ENCODE measurements around the gene CD7. TPM values are rescaled to one million over a fixed set of nuclear protein-coding genes. Genes with fewer than 3 reads are reported as not detected.

CD7 gene
- total RNA-seq, 1 donor from 2014 or later: 345 TPM

- Mint-ChIP-seq H3K9me3 (no peaks in the 10 kb centered on the region), H3K4me1 (ENCODE audit: low read depth) (peaks cover 18% of the 10 kb centered on the region), H3K27me3 (ENCODE audit: low read depth) (peaks cover 8% of the 10 kb centered on the region), H3K4me3 (ENCODE audit: low read depth) (no peak overlapping the region), H3K27ac (no peak overlapping the region), H3K36me3 (ENCODE audit: low read depth) (peaks cover 7% of the 10 kb centered on the region)
- DNase-seq (ENCODE audit: low spot score): no peak
- intact Hi-C loops (cut with micrococcal nuclease): no loop called here
These were observed 11.6 kb upstream of the CD7 start for GRCh38 chr17:82328994-82329507.

- Mint-ChIP-seq H3K4me1 (ENCODE audit: low read depth) (peaks cover 22% of the 10 kb centered on the region), H3K36me3 (ENCODE audit: low read depth) (peaks cover 7% of the 10 kb centered on the region), H3K9me3 (no peaks in the 10 kb centered on the region), H3K27me3 (ENCODE audit: low read depth) (peaks cover 8% of the 10 kb centered on the region), H3K27ac (no peak overlapping the region), H3K4me3 (ENCODE audit: low read depth) (no peak overlapping the region)
- intact Hi-C loops (cut with micrococcal nuclease): no loop called here
- no peak for DNase-seq (ENCODE audit: low spot score)
These were observed 11.0 kb upstream of the CD7 start for GRCh38 chr17:82328141-82328993.

DNA sequence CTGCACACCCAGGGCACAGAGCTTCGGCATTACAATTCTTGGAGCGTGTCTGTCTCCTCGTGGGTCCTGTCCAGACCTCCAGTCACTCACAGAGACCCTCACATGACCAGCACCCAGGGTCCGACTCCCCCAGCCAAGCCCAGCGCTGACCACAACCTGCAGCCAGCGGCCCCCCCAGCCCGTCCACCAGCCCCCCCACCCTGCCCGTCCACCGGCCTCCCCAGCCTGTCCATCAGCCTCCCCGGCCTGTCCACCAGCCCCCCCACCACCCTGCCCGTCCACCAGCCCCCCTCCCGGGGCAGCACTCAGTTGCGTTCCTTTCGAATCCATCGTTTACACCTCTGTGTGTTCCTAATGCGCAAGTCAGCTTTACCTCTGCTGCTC is 10.3 kb upstream of the CD7 start:
- DNase-seq (ENCODE audit: low spot score): no peak
- H3K27me3 Mint-ChIP-seq (ENCODE audit: low read depth): peaks cover 5% of the 10 kb centered on the region
- intact Hi-C loops (cut with micrococcal nuclease): no loop called here
- no peaks in the 10 kb centered on the region for H3K9me3 Mint-ChIP-seq
- H3K4me1 Mint-ChIP-seq (ENCODE audit: low read depth): peaks cover 19% of the 10 kb centered on the region
- H3K36me3 Mint-ChIP-seq (ENCODE audit: low read depth): peaks cover 7% of the 10 kb centered on the region
- no peak overlapping the region for H3K27ac Mint-ChIP-seq
- no peak overlapping the region for H3K4me3 Mint-ChIP-seq (ENCODE audit: low read depth)

- DNase-seq (ENCODE audit: low spot score): no peak
- H3K4me1 Mint-ChIP-seq (ENCODE audit: low read depth): peaks cover 18% of the 10 kb centered on the region
- H3K27me3 Mint-ChIP-seq (ENCODE audit: low read depth): peaks cover 4% of the 10 kb centered on the region
- intact Hi-C loops (cut with micrococcal nuclease): no loop called here
- no peak overlapping the region for H3K4me3 Mint-ChIP-seq (ENCODE audit: low read depth)
- H3K27ac Mint-ChIP-seq: no peak overlapping the region
- H3K36me3 Mint-ChIP-seq (ENCODE audit: low read depth): peaks cover 7% of the 10 kb centered on the region
- no peaks in the 10 kb centered on the region for H3K9me3 Mint-ChIP-seq
These were observed 9.9 kb upstream of the CD7 start for GRCh38 chr17:82327289-82327688.

GRCh38 chr17:82325286-82326180 is 8.1 kb upstream of the CD7 start:
- Mint-ChIP-seq H3K9me3 (no peaks in the 10 kb centered on the region), H3K36me3 (ENCODE audit: low read depth) (peaks cover 10% of the 10 kb centered on the region), H3K4me1 (ENCODE audit: low read depth) (peaks cover 28% of the 10 kb centered on the region), H3K27ac (no peak overlapping the region), H3K4me3 (ENCODE audit: low read depth) (no peak overlapping the region), H3K27me3 (ENCODE audit: low read depth) (no peaks in the 10 kb centered on the region)
- DNase-seq (ENCODE audit: low spot score): no peak
- intact Hi-C loops (cut with micrococcal nuclease): no loop called here

GRCh38 chr17:82324566-82325285 is 7.3 kb upstream of the CD7 start:
- H3K36me3 Mint-ChIP-seq (ENCODE audit: low read depth): peaks cover 10% of the 10 kb centered on the region
- H3K9me3 Mint-ChIP-seq: no peaks in the 10 kb centered on the region
- H3K4me1 Mint-ChIP-seq (ENCODE audit: low read depth): peaks cover 28% of the 10 kb centered on the region
- DNase-seq (ENCODE audit: low spot score): no peak
- no peaks in the 10 kb centered on the region for H3K27me3 Mint-ChIP-seq (ENCODE audit: low read depth)
- H3K4me3 Mint-ChIP-seq (ENCODE audit: low read depth): no peak overlapping the region
- peak overlapping the region; percentile 24 for H3K27ac Mint-ChIP-seq
- intact Hi-C loops (cut with micrococcal nuclease): loop anchor here (5.0 kb wide), 1 partner anchor 82 kb away; no protein-coding TSS in a partner anchor

DNA sequence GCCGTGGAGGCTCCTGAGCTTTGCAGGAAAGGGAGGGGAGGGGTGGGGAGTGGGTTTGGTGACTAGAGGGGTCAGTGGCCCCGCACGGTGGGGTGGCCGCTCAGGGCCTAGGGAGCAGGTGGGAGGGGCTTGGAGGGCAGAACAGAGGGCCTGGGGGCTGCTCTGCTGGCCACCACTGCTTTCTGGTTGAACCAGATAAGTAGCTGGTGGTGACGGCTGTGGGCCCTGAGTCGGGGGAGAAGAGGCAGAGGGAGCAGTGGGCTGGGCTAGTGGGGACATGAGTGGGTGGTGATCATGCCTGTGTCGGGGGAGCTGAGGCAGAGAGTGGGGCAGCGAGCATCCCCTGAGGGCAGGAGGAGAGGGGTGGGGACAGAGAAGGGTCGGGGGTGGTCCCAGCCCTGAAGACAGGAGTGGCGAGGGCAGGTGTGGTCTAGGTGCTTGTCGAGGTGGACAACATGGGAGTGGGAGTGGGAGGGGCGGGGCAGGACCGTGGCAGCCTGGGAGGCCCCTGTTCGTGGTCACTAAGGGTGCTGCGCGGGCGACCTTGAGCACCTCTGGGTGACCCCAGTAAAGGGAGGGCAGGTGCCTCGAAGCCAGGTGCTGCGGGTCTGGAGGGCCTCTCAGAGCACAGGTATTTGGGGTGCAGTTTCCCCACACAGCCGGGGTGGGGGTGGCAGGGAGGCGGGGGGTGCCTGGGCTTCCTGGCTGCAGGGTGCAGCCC is 6.3 kb upstream of the CD7 start:
- Mint-ChIP-seq H3K27me3 (ENCODE audit: low read depth) (no peaks in the 10 kb centered on the region), H3K9me3 (no peaks in the 10 kb centered on the region), H3K27ac (no peak overlapping the region), H3K4me1 (ENCODE audit: low read depth) (peaks cover 28% of the 10 kb centered on the region), H3K4me3 (ENCODE audit: low read depth) (peak overlapping the region; percentile 42), H3K36me3 (ENCODE audit: low read depth) (peaks cover 10% of the 10 kb centered on the region)
- DNase-seq (ENCODE audit: low spot score): no peak
- intact Hi-C loops (cut with micrococcal nuclease): loop anchor here (5.0 kb wide), 1 partner anchor 81 kb away; no protein-coding TSS in a partner anchor

GRCh38 chr17:82322526-82323453 is 5.4 kb upstream of the CD7 start:
- peak overlapping the region; percentile 88 for H3K4me3 Mint-ChIP-seq (ENCODE audit: low read depth)
- intact Hi-C loops (cut with micrococcal nuclease): loop anchor here (5.0 kb wide), 1 partner anchor 80 kb away; no protein-coding TSS in a partner anchor
- peak overlapping the region; percentile 82 for H3K27ac Mint-ChIP-seq

GRCh38 chr17:82321947-82322466 is 4.6 kb upstream of the CD7 start:
- H3K27me3 Mint-ChIP-seq (ENCODE audit: low read depth): no peaks in the 10 kb centered on the region
- no peaks in the 10 kb centered on the region for H3K9me3 Mint-ChIP-seq
- peak overlapping the region; percentile 82 for H3K27ac Mint-ChIP-seq
- no peak for DNase-seq (ENCODE audit: low spot score)
- H3K36me3 Mint-ChIP-seq (ENCODE audit: low read depth): peaks cover 10% of the 10 kb centered on the region
- H3K4me1 Mint-ChIP-seq (ENCODE audit: low read depth): peaks cover 30% of the 10 kb centered on the region
- intact Hi-C loops (cut with micrococcal nuclease): loop anchor here (1.0 to 5.0 kb wide), 3 partner anchors 25 to 80 kb away; partner anchors contain the start of gene CSNK1D
- peak overlapping the region; percentile 88 for H3K4me3 Mint-ChIP-seq (ENCODE audit: low read depth)

More at GRCh38 chr17:82322526-82323453, 5.4 kb upstream of the CD7 start:
- H3K9me3 Mint-ChIP-seq: no peaks in the 10 kb centered on the region
- H3K36me3 Mint-ChIP-seq (ENCODE audit: low read depth): peaks cover 10% of the 10 kb centered on the region
- DNase-seq (ENCODE audit: low spot score): no peak
- H3K27me3 Mint-ChIP-seq (ENCODE audit: low read depth): no peaks in the 10 kb centered on the region
- peaks cover 28% of the 10 kb centered on the region for H3K4me1 Mint-ChIP-seq (ENCODE audit: low read depth)

DNA sequence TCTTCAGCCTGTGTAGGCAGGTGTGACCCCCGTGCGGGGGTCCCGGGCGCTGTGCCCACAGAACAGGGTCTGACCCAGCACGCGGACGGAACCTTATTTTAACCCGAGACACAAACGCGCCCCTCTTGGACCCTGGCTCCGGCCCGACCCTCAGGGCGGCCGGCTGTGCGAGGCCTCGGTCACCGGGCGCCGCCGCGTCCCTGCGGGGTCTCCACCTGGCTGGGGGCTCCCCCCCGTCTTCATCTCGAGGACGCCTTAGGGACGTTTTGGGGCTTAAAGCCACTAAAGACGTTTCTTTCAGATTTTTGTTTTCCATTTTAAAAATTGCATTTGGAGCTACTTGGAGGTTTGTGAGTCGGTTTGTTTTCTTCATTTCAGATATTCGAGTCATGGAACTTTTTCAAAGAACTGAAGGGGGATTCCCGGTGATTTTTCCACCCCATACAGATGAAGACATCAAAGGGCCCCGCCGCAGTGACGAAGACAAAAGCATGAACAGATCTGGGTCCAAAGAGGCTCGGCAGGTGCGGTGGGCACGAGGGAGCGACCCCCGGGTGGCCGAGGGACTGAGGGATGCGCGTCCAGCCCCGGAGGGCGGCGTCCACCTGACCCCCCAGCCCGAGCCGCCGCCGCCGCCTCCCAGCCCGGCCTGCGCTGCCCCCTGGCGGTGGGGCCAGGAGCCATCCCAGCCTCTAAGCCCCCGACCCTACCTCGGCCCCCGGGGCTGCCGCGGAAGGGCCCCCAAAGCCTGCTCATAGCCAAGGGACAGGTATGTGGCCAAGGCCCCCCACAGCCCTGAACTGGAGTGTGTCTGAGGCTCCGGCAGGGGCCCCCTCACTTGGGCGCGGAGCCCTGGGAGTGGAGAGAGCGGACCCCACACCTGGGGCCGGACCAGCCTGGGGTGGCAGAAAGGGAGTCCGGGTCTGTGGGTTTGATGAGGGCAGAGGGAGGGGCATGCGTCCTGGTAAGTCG is 3.8 kb upstream of the CD7 start:
- Mint-ChIP-seq H3K4me3 (ENCODE audit: low read depth) (peak overlapping the region; percentile 88), H3K27ac (peak overlapping the region; percentile 98), H3K9me3 (no peaks in the 10 kb centered on the region), H3K27me3 (ENCODE audit: low read depth) (no peaks in the 10 kb centered on the region), H3K36me3 (ENCODE audit: low read depth) (peaks cover 12% of the 10 kb centered on the region), H3K4me1 (ENCODE audit: low read depth) (peaks cover 29% of the 10 kb centered on the region)
- intact Hi-C loops (cut with micrococcal nuclease): loop anchor here (1.0 to 5.0 kb wide), 3 partner anchors 24 to 79 kb away; partner anchors contain the start of gene CSNK1D
- peak; percentile 57 for DNase-seq (ENCODE audit: low spot score)

Data from activated T-helper 2 cell treated with anti-CD3 and anti-CD28 coated beads, Interferon-gamma antibody, Interleukin-2, Interleukin-4, amounts not matched to agents 10 μg/mL and 5 μg/mL and 100 μg/mL, durations not matched to agents 14 hours and 24 hours and 36 hours (primary cell).